ENCODE measurements around the gene HS6ST3.
"Not testable (repeated sequence)": the region's sequence is repeated elsewhere in the genome, so short reads cannot be mapped to it uniquely, and the experiment has no call there.

Gene HS6ST3

DNA sequence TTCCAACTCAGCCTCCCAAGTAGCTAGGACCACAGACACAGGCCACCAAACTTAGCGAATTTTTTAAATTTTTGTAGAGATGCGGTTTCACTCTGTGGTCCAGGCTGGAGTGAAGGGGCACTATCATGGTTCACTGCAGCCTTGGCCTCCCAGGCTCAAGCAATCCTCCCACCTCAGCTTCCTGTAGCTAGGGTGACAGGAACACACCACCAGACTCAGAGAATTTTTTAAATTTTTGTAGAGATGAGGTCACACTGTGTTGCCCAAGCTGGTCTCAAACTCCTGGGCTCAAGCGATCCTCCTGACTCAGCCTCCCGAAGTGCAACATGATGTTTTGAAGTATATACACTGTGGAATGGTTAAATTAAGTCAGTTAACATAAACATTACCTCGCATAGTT lies 640.8 kb downstream of the HS6ST3 start:
- DNase-seq, result no peak

DNA sequence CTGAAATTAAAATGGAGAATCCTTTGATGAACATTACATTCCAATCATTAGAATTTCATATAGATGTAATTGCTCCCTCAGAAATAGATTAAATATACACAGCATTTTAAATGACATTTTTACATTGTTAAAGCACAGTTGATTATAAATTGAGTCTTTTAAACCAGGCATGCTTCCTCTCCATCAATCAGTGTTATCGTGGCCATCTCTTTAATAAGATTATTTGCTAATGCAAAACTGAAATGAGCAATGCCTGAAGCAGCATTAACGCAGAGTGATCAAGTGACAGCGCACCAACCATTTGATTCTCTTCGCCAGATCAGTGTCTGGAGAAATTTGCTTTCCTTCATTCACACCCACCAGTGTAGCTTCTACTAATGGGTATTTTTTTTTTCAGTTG lies 644.6 kb downstream of the HS6ST3 start:
- DNase-seq, result no peak

DNA sequence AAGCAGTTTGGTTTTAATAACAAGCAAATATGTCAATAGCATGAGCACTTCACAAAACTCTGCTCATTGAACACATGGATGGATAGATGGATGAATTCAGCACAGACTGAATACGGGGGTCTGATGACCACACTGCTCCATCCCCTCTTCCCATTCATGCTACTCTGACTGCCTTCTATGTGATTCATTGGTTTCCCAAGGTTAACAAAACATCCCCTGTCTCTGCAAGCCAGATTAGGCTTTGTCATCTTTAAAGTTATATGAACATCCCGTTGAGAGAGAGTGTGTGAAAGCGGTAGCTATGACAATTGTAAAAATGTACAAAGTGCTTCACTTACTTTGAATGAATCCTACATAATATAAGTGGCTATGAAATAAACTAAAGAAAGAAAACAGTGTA lies 651.9 kb downstream of the HS6ST3 start:
- DNase-seq, result no peak

DNA sequence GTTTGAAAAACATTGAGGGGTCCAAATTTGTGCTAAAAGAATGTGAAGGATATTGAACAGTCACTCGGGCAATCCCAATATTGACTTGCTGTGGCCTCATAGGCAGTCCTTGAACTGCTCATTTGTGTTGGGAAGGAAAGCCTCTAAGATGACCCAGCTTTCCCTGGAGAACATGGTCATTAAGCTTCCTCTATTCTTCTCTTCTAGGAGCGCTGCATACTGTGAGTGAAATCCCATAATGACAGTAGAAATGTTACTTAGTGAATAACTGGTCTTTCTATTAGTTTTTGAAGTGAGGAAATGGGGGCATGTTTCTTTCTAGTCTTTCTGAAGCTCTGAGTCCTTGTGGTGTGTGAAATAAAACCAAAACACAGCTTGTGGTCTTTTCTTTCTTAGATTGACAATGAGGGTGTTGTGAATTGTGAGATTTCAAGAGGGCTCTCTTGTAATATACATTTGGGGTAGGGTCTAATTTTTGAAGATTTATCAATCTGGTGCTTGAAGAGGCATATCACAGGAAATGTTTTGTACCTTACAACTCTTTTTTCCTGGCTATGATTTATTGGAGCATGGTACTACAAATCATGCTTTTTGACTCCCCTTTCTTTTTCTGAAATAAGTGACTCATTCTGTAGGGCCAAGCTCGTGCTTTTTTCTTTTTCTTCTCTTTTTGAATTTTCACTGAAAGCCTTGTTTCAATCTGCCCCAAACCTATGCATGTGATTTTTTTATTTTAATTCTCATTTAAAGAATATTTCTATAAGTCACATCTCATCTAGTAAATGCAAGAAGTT lies 653.6 kb downstream of the HS6ST3 start:
- DNase-seq, result no peak

DNA sequence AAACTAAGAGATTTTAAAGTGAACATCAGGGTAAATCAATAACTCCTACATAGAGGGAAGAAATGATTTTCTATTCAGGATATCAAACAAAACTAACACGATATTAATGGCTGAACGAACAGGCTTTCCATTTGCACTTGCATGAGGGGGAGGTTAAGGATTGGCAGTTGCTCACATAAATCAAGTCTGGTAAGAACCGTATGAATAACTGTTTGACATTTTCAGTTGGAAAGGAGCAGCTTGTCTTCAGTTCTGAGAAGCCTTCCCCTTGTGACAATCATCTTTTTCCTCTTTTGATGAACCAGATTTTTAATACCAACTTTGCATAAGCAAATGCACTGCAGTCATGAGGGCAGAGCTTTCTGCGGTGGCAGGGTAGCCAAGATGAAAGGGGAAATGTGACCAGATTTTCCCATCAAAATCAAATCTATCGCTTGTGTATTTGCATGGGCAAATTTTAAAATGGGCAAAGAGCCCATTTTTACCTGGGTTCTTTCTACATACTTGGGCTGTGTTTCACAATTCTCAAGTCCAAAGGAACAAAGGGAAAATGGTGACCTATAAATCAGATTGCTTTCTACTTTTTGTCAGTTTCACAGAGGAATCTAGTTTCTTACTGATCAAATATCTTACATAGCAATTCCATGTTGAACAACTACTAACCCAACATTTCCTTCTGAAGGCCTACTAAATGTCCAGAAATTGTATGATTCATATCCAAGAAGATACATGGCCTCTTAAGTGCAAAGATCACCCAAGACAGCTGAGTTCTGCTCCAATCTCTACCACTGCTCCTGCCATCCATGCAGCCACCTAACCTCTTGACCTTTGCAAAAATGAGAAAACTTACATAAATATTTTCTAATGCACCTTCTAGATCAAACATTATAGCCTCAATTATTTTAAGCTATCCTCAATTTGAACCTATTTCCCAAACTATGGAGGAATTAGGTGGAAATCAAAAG lies 654.7 kb downstream of the HS6ST3 start:
- DNase-seq, result no peak

- DNase-seq, result no peak
Measured at GRCh38 chr13:96746886-96747285, 657.0 kb downstream of the HS6ST3 start.

GRCh38 chr13:96749825-96750224 lies 659.9 kb downstream of the HS6ST3 start:
- no peak for DNase-seq

DNA sequence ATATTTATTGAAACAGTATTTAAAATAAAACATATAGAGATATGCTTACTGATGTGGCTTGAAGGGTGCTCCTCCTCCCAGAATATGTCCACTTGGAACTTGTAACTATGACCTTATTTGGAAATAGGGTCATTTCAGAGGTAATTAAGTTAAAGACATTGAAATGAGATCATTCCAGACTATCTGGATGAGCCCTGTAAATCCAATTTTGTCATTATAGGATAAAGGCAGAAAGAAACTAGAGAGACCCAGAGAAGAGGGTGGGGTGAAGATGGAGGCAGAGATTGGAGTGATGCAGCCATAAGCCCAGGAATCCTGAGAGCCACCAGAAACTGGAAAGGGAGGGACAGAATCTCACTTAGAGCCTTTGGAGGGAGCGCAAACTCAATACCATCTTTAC lies 661.2 kb downstream of the HS6ST3 start:
- DNase-seq, result no peak

GRCh38 chr13:96762876-96763275 lies 673.0 kb downstream of the HS6ST3 start:
- no peak for DNase-seq

- no peak for DNase-seq
Measured at GRCh38 chr13:96766306-96766705, 676.4 kb downstream of the HS6ST3 start.

- no peak for DNase-seq
Measured at GRCh38 chr13:96768524-96768923, 678.6 kb downstream of the HS6ST3 start.

DNA sequence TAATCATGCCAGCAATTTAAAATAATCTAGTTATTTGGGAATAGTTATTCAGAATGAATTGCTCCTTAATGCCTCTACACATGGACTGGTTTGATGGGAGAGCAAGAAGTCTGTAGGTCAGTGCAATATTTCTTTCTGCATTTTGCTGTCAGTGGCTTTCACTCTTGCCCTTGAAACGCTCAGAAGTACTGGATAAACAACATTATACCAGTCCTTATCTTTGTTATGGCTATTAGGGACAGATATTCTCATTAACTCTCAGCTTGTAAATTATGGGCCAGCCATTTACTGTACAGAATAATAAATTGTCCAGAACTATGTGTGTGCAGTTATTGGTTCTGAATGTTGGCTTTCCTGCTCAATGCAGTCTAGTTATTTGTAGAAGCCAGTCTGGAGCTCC lies 680.0 kb downstream of the HS6ST3 start:
- DNase-seq, result no peak

DNA sequence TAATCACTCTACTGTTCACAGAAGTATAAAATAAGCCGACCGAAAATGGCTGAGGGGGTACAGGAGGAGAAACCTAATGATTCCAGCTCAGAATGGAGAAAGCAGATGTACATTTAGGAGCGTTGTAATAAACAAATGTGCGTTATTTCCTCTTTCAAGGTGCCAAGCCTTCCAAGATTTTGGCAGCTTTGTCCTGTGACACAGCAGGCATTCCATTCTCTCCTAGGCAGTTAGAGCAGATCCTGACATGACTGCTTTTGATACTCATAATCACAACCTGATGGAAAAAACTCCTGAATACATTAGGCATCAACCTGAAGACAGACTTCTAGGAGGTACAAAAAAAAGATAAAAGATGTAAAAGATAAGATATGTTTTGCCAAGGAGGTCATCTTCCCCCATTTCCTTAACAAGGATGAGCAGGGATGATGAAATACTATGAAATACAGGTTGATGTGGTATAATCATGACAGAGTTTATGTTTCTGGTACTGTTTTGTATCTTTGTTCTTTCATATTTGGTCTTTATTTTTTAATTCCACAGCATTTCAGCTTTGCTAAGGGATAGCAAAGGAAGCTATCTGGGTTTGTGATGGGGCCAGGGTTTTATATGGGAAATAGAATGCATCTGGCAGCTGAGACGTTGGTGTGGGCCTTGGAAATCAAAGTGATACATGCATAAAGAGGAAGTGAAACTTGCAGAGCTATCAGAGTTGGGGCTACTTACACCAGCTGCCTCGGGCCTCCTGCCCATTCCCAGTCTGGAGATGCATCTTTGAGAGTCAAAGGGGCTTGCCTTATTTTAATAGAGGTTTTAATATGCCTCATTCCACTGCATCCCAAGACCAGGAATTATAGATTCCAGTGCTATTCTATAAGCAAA lies 681.8 kb downstream of the HS6ST3 start:
- no peak for DNase-seq

DNA sequence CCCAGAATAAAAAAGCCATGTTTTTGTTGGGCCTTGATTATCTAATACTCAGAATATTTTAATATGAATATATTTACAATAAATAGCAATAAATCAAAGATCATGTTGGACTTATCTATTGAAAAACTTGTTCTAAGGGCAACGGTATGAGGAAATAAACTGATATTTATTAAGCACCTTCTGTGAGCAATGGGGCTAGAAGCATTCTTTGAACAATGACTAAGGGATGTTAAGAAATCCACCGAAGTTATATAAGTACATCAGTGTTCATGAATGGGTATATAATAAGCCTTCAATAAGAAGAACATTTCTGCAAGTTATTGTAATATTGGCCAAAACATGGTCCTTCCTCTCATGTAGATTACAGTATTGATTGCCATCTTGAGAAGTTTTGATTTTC lies 682.5 kb downstream of the HS6ST3 start:
- no peak for DNase-seq

DNA sequence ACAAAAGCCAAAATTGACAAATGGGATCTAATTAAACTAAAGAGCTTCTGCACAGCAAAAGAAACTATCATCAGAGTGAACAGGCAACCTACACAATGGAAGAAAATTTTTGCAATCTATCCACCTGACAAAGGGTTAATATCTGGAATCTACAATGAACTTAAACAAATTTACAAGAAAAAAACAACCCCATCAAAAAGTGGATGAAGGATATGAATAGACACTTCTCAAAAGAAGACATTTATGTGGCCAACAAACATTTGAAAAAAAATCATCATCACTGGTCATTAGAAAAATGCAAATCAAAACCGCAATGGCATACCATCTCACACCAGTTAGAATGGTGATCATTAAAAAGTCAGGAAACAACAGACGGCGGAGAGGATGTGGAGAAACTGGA lies 688.4 kb downstream of the HS6ST3 start:
- DNase-seq, result not testable (repeated sequence)

- DNase-seq, result no peak
Measured at GRCh38 chr13:96779691-96780090, 689.8 kb downstream of the HS6ST3 start.

DNA sequence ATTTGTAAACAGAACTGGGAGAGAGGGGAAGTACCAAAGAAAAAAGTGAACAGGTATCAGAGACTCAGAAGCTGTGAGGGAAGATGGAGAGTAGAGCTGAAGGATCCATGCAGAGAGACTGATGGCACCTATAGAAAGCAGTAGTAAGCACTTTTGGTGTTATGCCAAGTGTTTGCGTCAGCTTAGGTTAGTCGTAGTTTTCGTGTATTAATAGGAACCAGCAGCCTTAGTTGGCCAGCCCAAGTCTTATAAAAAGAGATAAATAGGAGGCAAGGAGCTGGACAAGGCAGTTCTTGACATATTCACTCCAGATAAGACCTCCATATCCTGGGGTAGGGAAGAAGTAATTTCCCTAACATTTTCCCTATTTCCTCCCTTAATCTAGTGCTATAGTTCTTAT lies 690.2 kb downstream of the HS6ST3 start:
- no peak for DNase-seq

DNA sequence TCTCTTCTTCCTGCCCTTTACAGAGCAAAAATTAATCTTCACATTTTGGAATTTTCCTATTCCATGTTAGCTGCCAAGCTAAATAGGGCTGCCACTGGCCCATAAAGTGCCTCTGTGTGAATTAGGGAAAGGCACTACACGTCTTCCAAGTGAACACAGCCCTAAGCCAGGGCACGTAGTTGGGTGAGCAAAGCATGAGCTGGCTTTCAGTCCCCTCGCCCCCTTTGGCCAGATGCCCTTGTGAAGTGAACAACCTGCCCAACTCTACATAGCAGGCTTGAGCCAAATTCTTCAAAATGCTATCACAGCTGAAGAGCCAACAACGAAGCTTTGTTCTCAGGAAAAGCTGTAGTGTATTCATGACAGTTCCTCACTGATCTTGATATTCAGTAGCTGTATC lies 691.2 kb downstream of the HS6ST3 start:
- no peak for DNase-seq

DNA sequence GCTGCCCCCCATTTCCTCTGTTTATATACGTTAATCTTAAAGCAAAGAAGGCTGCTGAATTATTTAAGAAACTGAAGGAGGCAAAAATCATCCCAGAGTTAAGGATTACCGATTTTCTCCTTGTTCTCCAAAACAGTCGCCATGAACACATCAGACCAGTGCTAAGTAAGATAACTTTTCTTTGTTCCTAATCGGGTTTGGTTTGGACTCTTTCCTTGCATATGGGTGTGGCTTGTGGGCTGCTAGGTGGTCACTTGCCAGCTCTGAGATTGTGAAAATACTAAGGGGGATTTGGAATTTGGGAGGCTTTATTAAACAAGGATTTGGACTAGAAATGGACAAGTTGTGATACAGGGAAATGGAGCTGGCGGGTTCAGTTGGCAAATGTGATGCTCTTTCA lies 692.3 kb downstream of the HS6ST3 start:
- DNase-seq, result no peak

GRCh38 chr13:96783057-96783456 lies 693.1 kb downstream of the HS6ST3 start:
- no peak for DNase-seq

DNA sequence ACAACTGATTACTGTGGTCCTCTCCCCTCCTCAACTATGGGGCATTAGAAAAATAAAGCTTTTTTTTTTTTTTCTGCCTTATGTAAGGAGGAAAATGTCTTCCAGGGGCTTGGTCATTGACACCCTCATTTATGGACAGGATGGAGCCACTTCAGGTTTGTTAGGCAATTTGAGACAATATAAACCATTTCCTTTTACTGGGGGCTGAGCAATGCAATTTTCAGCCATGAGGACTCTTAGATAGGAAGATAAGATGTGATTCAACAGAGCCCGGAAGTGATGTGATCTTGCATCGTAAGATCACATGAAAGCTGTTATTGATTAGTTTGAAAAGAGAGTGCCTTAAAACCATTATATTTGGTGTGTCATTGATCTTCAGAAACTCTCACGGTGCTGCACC lies 693.6 kb downstream of the HS6ST3 start:
- DNase-seq, result no peak

- no peak for DNase-seq
Measured at GRCh38 chr13:96785986-96786385, 696.1 kb downstream of the HS6ST3 start.

DNA sequence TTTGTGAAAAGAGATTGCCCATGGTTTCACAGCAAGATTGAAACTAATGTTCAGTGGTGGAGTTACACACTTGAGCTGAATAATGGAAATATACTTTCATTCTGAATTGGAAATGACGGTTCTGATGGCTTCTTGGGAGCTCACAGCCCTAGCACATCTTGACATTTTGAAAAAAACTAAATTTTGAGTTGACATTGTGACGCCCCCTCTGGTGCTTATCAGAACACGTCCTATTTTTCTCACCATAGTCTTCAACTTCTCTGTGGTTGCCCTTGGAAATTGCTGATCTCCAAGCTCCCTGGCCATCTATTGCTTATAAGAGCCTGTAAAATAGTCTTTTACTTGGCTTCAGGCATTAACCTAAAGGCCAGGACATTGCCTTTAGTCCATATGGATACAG lies 702.3 kb downstream of the HS6ST3 start:
- DNase-seq, result no peak
